Measurements from ENCODE around the gene TMED10. TPM values are rescaled to one million over a fixed set of nuclear protein-coding genes. Genes with fewer than 3 reads are reported as not detected.

The TMED10 gene
- total RNA-seq, 4 donors from 2014 or later = 289 to 559 (median 388) TPM

GRCh38 chr14:75165586-75166391, 10.6 kb downstream of the TMED10 start:
- DNase-seq = no peak

DNA sequence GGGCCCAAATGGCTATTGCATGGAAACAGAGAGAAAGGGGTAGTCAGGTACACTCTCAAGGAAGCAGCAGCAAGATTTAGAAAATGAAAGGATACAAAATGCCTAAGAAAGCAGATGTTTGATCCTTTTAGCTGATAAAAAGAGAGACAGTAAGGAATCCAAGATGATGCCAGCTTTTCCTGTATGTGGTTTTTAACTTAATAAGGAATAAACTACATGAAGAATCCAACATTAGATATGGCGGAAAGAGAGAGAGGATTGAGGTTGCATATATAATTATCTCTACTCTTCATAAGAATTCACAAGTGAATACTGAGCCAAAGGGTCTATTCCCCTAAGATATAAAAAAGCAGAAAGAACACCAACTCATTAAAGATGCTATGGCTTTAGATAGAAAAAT, 11.6 kb downstream of the TMED10 start:
- no peaks in the 10 kb centered on the region for H3K9me3 ChIP-seq
- no peak overlapping the region for H3K27ac ChIP-seq
- no peaks in the 10 kb centered on the region for H3K36me3 ChIP-seq
- no peak for DNase-seq
- intact Hi-C loops (cut with DNase I) = no loop called here
- peaks cover 26 to 38% of the 10 kb centered on the region in 2 donors for H3K4me1 ChIP-seq
- no peak overlapping the region for H3K4me3 ChIP-seq (replicated peaks in 1 of 3)
- no peaks in the 10 kb centered on the region for H3K27me3 ChIP-seq
- 95 to 100% methylated on average over 1 of the region's 1 CpG for WGBS, 2 donors
- TF ChIP-seq POLR2A (IDR thresholded peaks at IDR 0.05) (no peak), CTCF (IDR thresholded peaks at IDR 0.05) (no peak)

More at GRCh38 chr14:75165586-75166391, 10.6 kb downstream of the TMED10 start:
- Histone ChIP-seq H3K36me3 (no peaks in the 10 kb centered on the region), H3K4me1 (peaks cover 22 to 28% of the 10 kb centered on the region in 2 donors), H3K9me3 (no peaks in the 10 kb centered on the region), H3K27me3 (no peaks in the 10 kb centered on the region), H3K27ac (no peak overlapping the region), H3K4me3 (replicated peaks in 1 of 3) (no peak overlapping the region)
- intact Hi-C loops (cut with DNase I) = no loop called here
- TF ChIP-seq CTCF (IDR thresholded peaks at IDR 0.05) (no peak), POLR2A (IDR thresholded peaks at IDR 0.05) (no peak)
- WGBS, 2 donors = 64 to 68% methylated on average over 8 of the region's 8 CpGs

GRCh38 chr14:75163677-75164076, 12.7 kb downstream of the TMED10 start:
- peaks cover 28 to 41% of the 10 kb centered on the region in 2 donors for H3K4me1 ChIP-seq
- H3K9me3 ChIP-seq = no peaks in the 10 kb centered on the region
- intact Hi-C loops (cut with DNase I) = no loop called here
- TF ChIP-seq POLR2A (IDR thresholded peaks at IDR 0.05) (no peak), CTCF (IDR thresholded peaks at IDR 0.05) (no peak)
- no peaks in the 10 kb centered on the region for H3K27me3 ChIP-seq
- 92 to 100% methylated on average over 2 of the region's 2 CpGs for WGBS, 2 donors
- no peak for DNase-seq
- H3K27ac ChIP-seq = no peak overlapping the region
- no peak overlapping the region for H3K4me3 ChIP-seq (replicated peaks in 1 of 3)
- no peaks in the 10 kb centered on the region for H3K36me3 ChIP-seq

GRCh38 chr14:75162631-75163030, 13.8 kb downstream of the TMED10 start:
- TF ChIP-seq POLR2A (IDR thresholded peaks at IDR 0.05) = no peak
- TF ChIP-seq CTCF (IDR thresholded peaks at IDR 0.05) = no peak
- H3K4me3 ChIP-seq (replicated peaks in 1 of 3) = no peak overlapping the region
- H3K9me3 ChIP-seq = no peaks in the 10 kb centered on the region
- H3K36me3 ChIP-seq = no peaks in the 10 kb centered on the region
- no peak overlapping the region for H3K27ac ChIP-seq
- 83 to 89% methylated on average over 3 of the region's 3 CpGs for WGBS, 2 donors
- intact Hi-C loops (cut with DNase I) = no loop called here
- DNase-seq = no peak
- H3K4me1 ChIP-seq = peaks cover 22 to 33% of the 10 kb centered on the region in 2 donors
- no peaks in the 10 kb centered on the region for H3K27me3 ChIP-seq

GRCh38 chr14:75158843-75159614, 17.4 kb downstream of the TMED10 start:
- Histone ChIP-seq H3K4me3 (replicated peaks in 1 of 3) (no peak overlapping the region), H3K27me3 (no peaks in the 10 kb centered on the region), H3K4me1 (peaks cover 11 to 31% of the 10 kb centered on the region in 2 donors), H3K27ac (no peak overlapping the region), H3K36me3 (no peaks in the 10 kb centered on the region), H3K9me3 (no peaks in the 10 kb centered on the region)
- TF ChIP-seq POLR2A (IDR thresholded peaks at IDR 0.05) (no peak), CTCF (IDR thresholded peaks at IDR 0.05) (no peak)
- intact Hi-C loops (cut with DNase I) = no loop called here
- DNase-seq = no peak
- 96 to 97% methylated on average over 6 of the region's 6 CpGs for WGBS, 2 donors
